HUES6 (cell line): ENCODE data around the gene DYRK3.
"Not testable (repeated sequence)": the region's sequence is repeated elsewhere in the genome, so short reads cannot be mapped to it uniquely, and the experiment has no call there.

Experiments used
- H3K27ac ChIP-seq: 2 replicates; pipeline ENCODE4 v1.7.0; 2013; ENCODE audit warnings: low read depth, mild to moderate bottlenecking, low read length, inconsistent platforms
- H3K27me3 ChIP-seq: 2 replicates; pipeline ENCODE4 v1.6.1; 2013; ENCODE audit warnings: low read length; ENCODE audit not compliant: control insufficient read depth, insufficient read depth
- H3K36me3 ChIP-seq: 2 replicates; pipeline ENCODE4 v1.6.1; 2013; ENCODE audit warnings: low read length; ENCODE audit not compliant: control insufficient read depth, insufficient read depth
- H3K4me1 ChIP-seq: 2 replicates; pipeline ENCODE4 v1.6.1; 2013; ENCODE audit warnings: low read length; ENCODE audit not compliant: control insufficient read depth, insufficient read depth
- H3K4me3 ChIP-seq: 2 replicates; pipeline ENCODE4 v1.5.1; 2013; ENCODE audit warnings: low read depth, low read length
- H3K9ac ChIP-seq: one replicate; pipeline ENCODE4 v1.6.1; 2013; ENCODE audit warnings: mild to moderate bottlenecking, low read length
- H3K9me3 ChIP-seq: 2 replicates; pipeline ENCODE4 v1.6.1; 2013; ENCODE audit warnings: low read depth, low read length; ENCODE audit not compliant: control insufficient read depth, insufficient read depth

The DYRK3 gene

GRCh38 chr1:206596319-206596666 is 39.0 kb upstream of the DYRK3 start:
- Histone ChIP-seq H3K4me1 (no peaks in the 10 kb centered on the region), H3K27me3 (no peaks in the 10 kb centered on the region), H3K27ac (no peak overlapping the region), H3K36me3 (peaks cover 81% of the 10 kb centered on the region), H3K9me3 (no peaks in the 10 kb centered on the region), H3K9ac (no peak overlapping the region), H3K4me3 (no peak overlapping the region)

- Histone ChIP-seq H3K9ac (no peak overlapping the region), H3K9me3 (no peaks in the 10 kb centered on the region), H3K27ac (no peak overlapping the region), H3K36me3 (peaks cover 73% of the 10 kb centered on the region), H3K4me3 (no peak overlapping the region), H3K4me1 (no peaks in the 10 kb centered on the region), H3K27me3 (no peaks in the 10 kb centered on the region)
Measured at GRCh38 chr1:206600527-206600926, 34.8 kb upstream of the DYRK3 start.

- H3K4me1 ChIP-seq: no peaks in the 10 kb centered on the region
- H3K36me3 ChIP-seq: peaks cover 48% of the 10 kb centered on the region
- no peak overlapping the region for H3K27ac ChIP-seq
- H3K27me3 ChIP-seq: no peaks in the 10 kb centered on the region
- H3K9me3 ChIP-seq: no peaks in the 10 kb centered on the region
- H3K4me3 ChIP-seq: no peak overlapping the region
- no peak overlapping the region for H3K9ac ChIP-seq
Measured at GRCh38 chr1:206604861-206605260, 30.5 kb upstream of the DYRK3 start.

GRCh38 chr1:206606867-206607266 is 28.5 kb upstream of the DYRK3 start:
- Histone ChIP-seq H3K4me1 (0 out of 2 replicates have a peak, but pooled peaks cover 4% of the 10 kb centered on the region), H3K9ac (no peak overlapping the region), H3K36me3 (peaks cover 34% of the 10 kb centered on the region)

GRCh38 chr1:206608108-206608698 is 27.1 kb upstream of the DYRK3 start:
- H3K4me3 ChIP-seq: no peak overlapping the region
- H3K9me3 ChIP-seq: no peaks in the 10 kb centered on the region
- no peak overlapping the region for H3K9ac ChIP-seq
- H3K4me1 ChIP-seq: 0 out of 2 replicates have a peak, but pooled peaks cover 4% of the 10 kb centered on the region
- H3K27ac ChIP-seq: no peak overlapping the region
- H3K36me3 ChIP-seq: peaks cover 21% of the 10 kb centered on the region
- no peaks in the 10 kb centered on the region for H3K27me3 ChIP-seq

More at GRCh38 chr1:206606867-206607266, 28.5 kb upstream of the DYRK3 start:
- no peaks in the 10 kb centered on the region for H3K27me3 ChIP-seq
- H3K4me3 ChIP-seq: no peak overlapping the region
- H3K9me3 ChIP-seq: no peaks in the 10 kb centered on the region
- no peak overlapping the region for H3K27ac ChIP-seq

GRCh38 chr1:206609229-206609991 is 25.9 kb upstream of the DYRK3 start:
- no peak overlapping the region for H3K4me3 ChIP-seq
- no peaks in the 10 kb centered on the region for H3K27me3 ChIP-seq
- 0 out of 2 replicates have a peak, but pooled peaks cover 4% of the 10 kb centered on the region for H3K4me1 ChIP-seq
- peaks cover 12% of the 10 kb centered on the region for H3K36me3 ChIP-seq
- no peak overlapping the region; the same call in 1 of the 2 replicates for H3K27ac ChIP-seq
- H3K9ac ChIP-seq: no peak overlapping the region
- H3K9me3 ChIP-seq: no peaks in the 10 kb centered on the region

- Histone ChIP-seq H3K9ac (peak within 1 kb of the TSS; percentile 92), H3K4me3 (peak within 1 kb of the TSS; percentile 89), H3K4me1 (0 out of 2 replicates have a peak, but pooled peaks cover 4% of the 10 kb centered on the region), H3K36me3 (peaks cover 5% of the 10 kb centered on the region), H3K27ac (peak within 1 kb of the TSS; percentile 86), H3K27me3 (no peaks in the 10 kb centered on the region), H3K9me3 (no peaks in the 10 kb centered on the region)
Measured at GRCh38 chr1:206612129-206612876, 23.0 kb upstream of the DYRK3 start, which contains the start of gene EIF2D. EIF2D (minus strand) TSS chr1:206612465; CDS start chr1:206612342, 123 bp downstream.

GRCh38 chr1:206626396-206626795 is 8.9 kb upstream of the DYRK3 start:
- H3K27me3 ChIP-seq, H3K4me3 ChIP-seq, H3K4me1 ChIP-seq, H3K9ac ChIP-seq, H3K36me3 ChIP-seq, H3K9me3 ChIP-seq, H3K27ac ChIP-seq: not testable (repeated sequence)

- Histone ChIP-seq H3K4me1 (peaks cover 7% of the 10 kb centered on the region; the same call in 1 of the 2 replicates), H3K27me3 (no peaks in the 10 kb centered on the region; the same call in 1 of the 2 replicates), H3K9ac (no peak overlapping the region), H3K4me3 (no peak overlapping the region), H3K27ac (no peak overlapping the region), H3K36me3 (no peaks in the 10 kb centered on the region), H3K9me3 (no peaks in the 10 kb centered on the region)
Measured at GRCh38 chr1:206628916-206629315, 6.4 kb upstream of the DYRK3 start.

- peaks cover 14% of the 10 kb centered on the region for H3K4me1 ChIP-seq
- no peak overlapping the region for H3K9ac ChIP-seq
- H3K27me3 ChIP-seq: peaks cover 4% of the 10 kb centered on the region; the same call in 1 of the 2 replicates
- no peak overlapping the region for H3K27ac ChIP-seq
- H3K9me3 ChIP-seq: no peaks in the 10 kb centered on the region
- H3K4me3 ChIP-seq: no peak overlapping the region
- no peaks in the 10 kb centered on the region for H3K36me3 ChIP-seq
Measured at GRCh38 chr1:206631085-206631509, 4.2 kb upstream of the DYRK3 start.
